WTC11 (cell line): Measurements from ENCODE around the gene TNFRSF6B. TPM values are rescaled to one million over a fixed set of nuclear protein-coding genes. Genes with fewer than 3 reads are reported as not detected.

Source experiments
- ATAC-seq: fragments of 200-7000 bp; cut with Tn5 transposase; 2 replicates; pipeline ENCODE4 v1.10.0; 2021; ENCODE audit warnings: mild to moderate bottlenecking, moderate library complexity
- CTCF ChIA-PET: fragments of 300-600 bp; sonication (Branson Sonifier 250); formaldehyde crosslinking; loops from one replicate; lab custom pipeline; 2021; ENCODE audit warnings: antibody characterized with exemption; lab: Charles Lee
- POLR2A ChIA-PET: fragments of 350-600 bp; sonication (Branson Sonifier 250); formaldehyde crosslinking; loops from one replicate; lab custom pipeline; 2021; ENCODE audit warnings: antibody characterized with exemption; lab: Charles Lee
- DNase-seq: peaks from one replicate; pipeline ENCODE4 v3.0.0; 2021; ENCODE audit warnings: low spot score
- H3K27ac Mint-ChIP-seq: 2 replicates; pipeline ENCODE4 v1.8.0; 2021; ENCODE audit warnings: mixed read lengths
- H3K27me3 Mint-ChIP-seq: 2 replicates; pipeline ENCODE4 v1.8.0; 2021; ENCODE audit warnings: low read depth, mild to moderate bottlenecking, moderate library complexity, mixed read lengths
- H3K36me3 Mint-ChIP-seq: 2 replicates; pipeline ENCODE4 v1.8.0; 2021; ENCODE audit warnings: mixed read lengths
- H3K4me1 Mint-ChIP-seq: 2 replicates; pipeline ENCODE4 v1.8.0; 2022; ENCODE audit warnings: mixed read lengths
- H3K4me3 Mint-ChIP-seq: 2 replicates; pipeline ENCODE4 v1.8.0; 2021; ENCODE audit warnings: mild to moderate bottlenecking, moderate library complexity, mixed read lengths
- H3K9me3 Mint-ChIP-seq: 2 replicates; pipeline ENCODE4 v1.8.0; 2021; ENCODE audit warnings: mixed read lengths
- CREB1 ChIP-seq: sonication (generic); formaldehyde crosslinking; IDR thresholded peaks from 2 replicates; pipeline ENCODE4 v1.8.0; 2023; ENCODE audit warnings: mild to moderate bottlenecking, missing genetic modification reagents
- ETV6 ChIP-seq: sonication (generic); formaldehyde crosslinking; IDR thresholded peaks from 2 replicates; pipeline ENCODE4 v1.8.1; 2022; ENCODE audit warnings: mild to moderate bottlenecking, missing genetic modification reagents
- FOXK1 ChIP-seq: sonication (generic); formaldehyde crosslinking; IDR thresholded peaks from 2 replicates; pipeline ENCODE4 v1.8.0; 2022; ENCODE audit warnings: mild to moderate bottlenecking, moderate library complexity, missing genetic modification reagents
- KAT7 ChIP-seq: sonication (generic); formaldehyde crosslinking; IDR thresholded peaks from 2 replicates; pipeline ENCODE4 v1.8.1; 2023; ENCODE audit warnings: missing genetic modification reagents, mild to moderate bottlenecking, borderline replicate concordance
- MYBL2 ChIP-seq: sonication (generic); formaldehyde crosslinking; IDR thresholded peaks from 2 replicates; pipeline ENCODE4 v1.8.1; 2023; ENCODE audit warnings: mild to moderate bottlenecking, moderate library complexity, missing genetic modification reagents
- NR1H2 ChIP-seq: sonication (generic); formaldehyde crosslinking; IDR thresholded peaks from 2 replicates; pipeline ENCODE4 v1.9.0; 2021; ENCODE audit warnings: mild to moderate bottlenecking, moderate library complexity, missing genetic modification reagents
- NR2C2 ChIP-seq: sonication (generic); formaldehyde crosslinking; IDR thresholded peaks from 2 replicates; pipeline ENCODE4 v1.8.0; 2022; ENCODE audit warnings: mild to moderate bottlenecking, missing genetic modification reagents
- SMAD3 ChIP-seq: sonication (generic); formaldehyde crosslinking; IDR thresholded peaks from 2 replicates; pipeline ENCODE4 v1.8.0; 2022; ENCODE audit warnings: missing genetic modification reagents, mild to moderate bottlenecking, borderline replicate concordance
- total RNA-seq: library from RNA; stranded (reverse); gene quantifications from 3 replicates; pipeline ENCODE4 v1.2.3, GENCODE V29; 2021
- TF ChIP-seq, protein P1 (sequence below): sonication (generic); formaldehyde crosslinking; IDR thresholded peaks from 2 replicates; pipeline ENCODE4 v1.8.1; 2023; ENCODE audit warnings: mild to moderate bottlenecking, moderate library complexity, missing genetic modification reagents
- TF ChIP-seq, protein P2 (sequence below): sonication (generic); formaldehyde crosslinking; IDR thresholded peaks from 2 replicates; pipeline ENCODE4 v1.8.1; 2023; ENCODE audit warnings: mild to moderate bottlenecking, missing genetic modification reagents, borderline replicate concordance
- TF ChIP-seq, protein P3 (sequence below): fragments of 250-450 bp; sonication (Bioruptor Pico); IDR thresholded peaks from 2 replicates; pipeline ENCODE4 v2.1.2; 2022; ENCODE audit warnings: mild to moderate bottlenecking, moderate library complexity
- TF ChIP-seq, protein P4 (sequence below): sonication (generic); formaldehyde crosslinking; IDR thresholded peaks from 2 replicates; pipeline ENCODE4 v1.8.0; 2022; ENCODE audit warnings: mild to moderate bottlenecking, missing genetic modification reagents
- TF ChIP-seq, protein P5 (sequence below): sonication (generic); formaldehyde crosslinking; IDR thresholded peaks from 2 replicates; pipeline ENCODE4 v1.8.0; 2023; ENCODE audit warnings: missing genetic modification reagents, mild to moderate bottlenecking, borderline replicate concordance
- TF ChIP-seq, protein P6 (sequence below): sonication (generic); formaldehyde crosslinking; IDR thresholded peaks from 2 replicates; pipeline ENCODE4 v1.8.0; 2023; ENCODE audit warnings: mild to moderate bottlenecking, missing genetic modification reagents

Gene TNFRSF6B
- total RNA-seq, 1 experiment from 2014 or later: not detected

DNA sequence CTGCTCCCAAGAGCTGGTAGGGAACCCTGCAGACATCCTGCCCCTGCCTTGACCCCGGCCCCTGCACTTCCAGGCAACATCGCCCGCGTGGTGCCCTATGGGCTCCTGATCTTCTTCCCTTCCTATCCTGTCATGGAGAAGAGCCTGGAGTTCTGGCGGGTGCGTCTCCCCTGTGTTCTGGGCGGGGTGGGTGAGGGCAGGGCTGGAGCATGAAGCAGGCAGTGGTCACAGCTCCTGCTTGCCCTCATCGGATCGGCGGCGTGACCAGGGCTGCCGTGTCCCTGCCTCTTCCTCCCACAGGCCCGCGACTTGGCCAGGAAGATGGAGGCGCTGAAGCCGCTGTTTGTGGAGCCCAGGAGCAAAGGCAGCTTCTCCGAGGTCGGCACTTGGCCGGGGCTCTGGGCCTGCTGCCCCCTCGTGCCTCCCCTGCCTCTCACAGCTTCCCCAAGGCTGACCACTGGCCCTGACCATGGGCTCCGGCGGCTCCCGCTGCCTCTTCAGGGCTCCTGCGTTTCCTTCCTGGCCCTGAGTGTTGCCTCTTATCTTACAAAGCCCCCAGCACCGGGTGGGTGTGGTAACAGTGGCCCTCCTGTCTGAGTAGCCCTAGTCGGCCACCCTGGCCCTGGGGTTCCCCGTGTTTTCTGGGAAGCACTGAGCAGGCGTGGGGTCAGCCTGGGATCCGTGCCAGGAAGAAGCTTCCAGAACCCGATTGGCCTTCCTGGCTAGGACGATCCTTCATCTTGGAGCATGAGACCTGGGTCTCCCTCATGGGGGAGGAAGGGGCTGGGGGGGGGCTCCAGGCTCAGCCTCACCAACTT lies 8.0 kb upstream of the TNFRSF6B start:
- Mint-ChIP-seq H3K36me3 (peaks cover 8% of the 10 kb centered on the region), H3K9me3 (no peaks in the 10 kb centered on the region), H3K4me3 (no peak overlapping the region), H3K4me1 (no peaks in the 10 kb centered on the region), H3K27me3 (no peaks in the 10 kb centered on the region), H3K27ac (no peak overlapping the region)
- no peak for ATAC-seq
- POLR2A ChIA-PET: interaction anchor here (0.5 kb wide), 1 partner anchor 826 kb away, joined by 4 read pairs; no protein-coding TSS in a partner anchor
- TF ChIP-seq, protein P1, sequence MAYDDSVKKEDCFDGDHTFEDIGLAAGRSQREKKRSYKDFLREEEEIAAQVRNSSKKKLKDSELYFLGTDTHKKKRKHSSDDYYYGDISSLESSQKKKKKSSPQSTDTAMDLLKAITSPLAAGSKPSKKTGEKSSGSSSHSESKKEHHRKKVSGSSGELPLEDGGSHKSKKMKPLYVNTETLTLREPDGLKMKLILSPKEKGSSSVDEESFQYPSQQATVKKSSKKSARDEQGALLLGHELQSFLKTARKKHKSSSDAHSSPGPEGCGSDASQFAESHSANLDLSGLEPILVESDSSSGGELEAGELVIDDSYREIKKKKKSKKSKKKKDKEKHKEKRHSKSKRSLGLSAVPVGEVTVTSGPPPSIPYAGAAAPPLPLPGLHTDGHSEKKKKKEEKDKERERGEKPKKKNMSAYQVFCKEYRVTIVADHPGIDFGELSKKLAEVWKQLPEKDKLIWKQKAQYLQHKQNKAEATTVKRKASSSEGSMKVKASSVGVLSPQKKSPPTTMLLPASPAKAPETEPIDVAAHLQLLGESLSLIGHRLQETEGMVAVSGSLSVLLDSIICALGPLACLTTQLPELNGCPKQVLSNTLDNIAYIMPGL (CRISPR knock-in tag): no peak
- TF ChIP-seq, protein P2, sequence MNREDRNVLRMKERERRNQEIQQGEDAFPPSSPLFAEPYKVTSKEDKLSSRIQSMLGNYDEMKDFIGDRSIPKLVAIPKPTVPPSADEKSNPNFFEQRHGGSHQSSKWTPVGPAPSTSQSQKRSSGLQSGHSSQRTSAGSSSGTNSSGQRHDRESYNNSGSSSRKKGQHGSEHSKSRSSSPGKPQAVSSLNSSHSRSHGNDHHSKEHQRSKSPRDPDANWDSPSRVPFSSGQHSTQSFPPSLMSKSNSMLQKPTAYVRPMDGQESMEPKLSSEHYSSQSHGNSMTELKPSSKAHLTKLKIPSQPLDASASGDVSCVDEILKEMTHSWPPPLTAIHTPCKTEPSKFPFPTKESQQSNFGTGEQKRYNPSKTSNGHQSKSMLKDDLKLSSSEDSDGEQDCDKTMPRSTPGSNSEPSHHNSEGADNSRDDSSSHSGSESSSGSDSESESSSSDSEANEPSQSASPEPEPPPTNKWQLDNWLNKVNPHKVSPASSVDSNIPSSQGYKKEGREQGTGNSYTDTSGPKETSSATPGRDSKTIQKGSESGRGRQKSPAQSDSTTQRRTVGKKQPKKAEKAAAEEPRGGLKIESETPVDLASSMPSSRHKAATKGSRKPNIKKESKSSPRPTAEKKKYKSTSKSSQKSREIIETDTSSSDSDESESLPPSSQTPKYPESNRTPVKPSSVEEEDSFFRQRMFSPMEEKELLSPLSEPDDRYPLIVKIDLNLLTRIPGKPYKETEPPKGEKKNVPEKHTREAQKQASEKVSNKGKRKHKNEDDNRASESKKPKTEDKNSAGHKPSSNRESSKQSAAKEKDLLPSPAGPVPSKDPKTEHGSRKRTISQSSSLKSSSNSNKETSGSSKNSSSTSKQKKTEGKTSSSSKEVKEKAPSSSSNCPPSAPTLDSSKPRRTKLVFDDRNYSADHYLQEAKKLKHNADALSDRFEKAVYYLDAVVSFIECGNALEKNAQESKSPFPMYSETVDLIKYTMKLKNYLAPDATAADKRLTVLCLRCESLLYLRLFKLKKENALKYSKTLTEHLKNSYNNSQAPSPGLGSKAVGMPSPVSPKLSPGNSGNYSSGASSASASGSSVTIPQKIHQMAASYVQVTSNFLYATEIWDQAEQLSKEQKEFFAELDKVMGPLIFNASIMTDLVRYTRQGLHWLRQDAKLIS (CRISPR knock-in tag): no peak
- TF ChIP-seq, protein P3, sequence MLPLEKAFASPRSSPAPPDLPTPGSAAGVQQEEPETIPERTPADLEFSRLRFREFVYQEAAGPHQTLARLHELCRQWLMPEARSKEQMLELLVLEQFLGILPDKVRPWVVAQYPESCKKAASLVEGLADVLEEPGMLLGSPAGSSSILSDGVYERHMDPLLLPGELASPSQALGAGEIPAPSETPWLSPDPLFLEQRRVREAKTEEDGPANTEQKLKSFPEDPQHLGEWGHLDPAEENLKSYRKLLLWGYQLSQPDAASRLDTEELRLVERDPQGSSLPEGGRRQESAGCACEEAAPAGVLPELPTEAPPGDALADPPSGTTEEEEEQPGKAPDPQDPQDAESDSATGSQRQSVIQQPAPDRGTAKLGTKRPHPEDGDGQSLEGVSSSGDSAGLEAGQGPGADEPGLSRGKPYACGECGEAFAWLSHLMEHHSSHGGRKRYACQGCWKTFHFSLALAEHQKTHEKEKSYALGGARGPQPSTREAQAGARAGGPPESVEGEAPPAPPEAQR: no peak
- TF ChIP-seq FOXK1: no peak
- TF ChIP-seq SMAD3: no peak
- TF ChIP-seq KAT7: no peak
- TF ChIP-seq, protein P4, sequence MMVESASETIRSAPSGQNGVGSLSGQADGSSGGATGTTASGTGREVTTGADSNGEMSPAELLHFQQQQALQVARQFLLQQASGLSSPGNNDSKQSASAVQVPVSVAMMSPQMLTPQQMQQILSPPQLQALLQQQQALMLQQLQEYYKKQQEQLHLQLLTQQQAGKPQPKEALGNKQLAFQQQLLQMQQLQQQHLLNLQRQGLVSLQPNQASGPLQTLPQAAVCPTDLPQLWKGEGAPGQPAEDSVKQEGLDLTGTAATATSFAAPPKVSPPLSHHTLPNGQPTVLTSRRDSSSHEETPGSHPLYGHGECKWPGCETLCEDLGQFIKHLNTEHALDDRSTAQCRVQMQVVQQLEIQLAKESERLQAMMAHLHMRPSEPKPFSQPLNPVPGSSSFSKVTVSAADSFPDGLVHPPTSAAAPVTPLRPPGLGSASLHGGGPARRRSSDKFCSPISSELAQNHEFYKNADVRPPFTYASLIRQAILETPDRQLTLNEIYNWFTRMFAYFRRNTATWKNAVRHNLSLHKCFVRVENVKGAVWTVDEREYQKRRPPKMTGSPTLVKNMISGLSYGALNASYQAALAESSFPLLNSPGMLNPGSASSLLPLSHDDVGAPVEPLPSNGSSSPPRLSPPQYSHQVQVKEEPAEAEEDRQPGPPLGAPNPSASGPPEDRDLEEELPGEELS (CRISPR knock-in tag): no peak
- no peak for TF ChIP-seq CREB1 (CRISPR knock-in tag)
- TF ChIP-seq NR2C2 (CRISPR knock-in tag): no peak
- TF ChIP-seq ETV6 (CRISPR knock-in tag): no peak
- TF ChIP-seq, protein P5, sequence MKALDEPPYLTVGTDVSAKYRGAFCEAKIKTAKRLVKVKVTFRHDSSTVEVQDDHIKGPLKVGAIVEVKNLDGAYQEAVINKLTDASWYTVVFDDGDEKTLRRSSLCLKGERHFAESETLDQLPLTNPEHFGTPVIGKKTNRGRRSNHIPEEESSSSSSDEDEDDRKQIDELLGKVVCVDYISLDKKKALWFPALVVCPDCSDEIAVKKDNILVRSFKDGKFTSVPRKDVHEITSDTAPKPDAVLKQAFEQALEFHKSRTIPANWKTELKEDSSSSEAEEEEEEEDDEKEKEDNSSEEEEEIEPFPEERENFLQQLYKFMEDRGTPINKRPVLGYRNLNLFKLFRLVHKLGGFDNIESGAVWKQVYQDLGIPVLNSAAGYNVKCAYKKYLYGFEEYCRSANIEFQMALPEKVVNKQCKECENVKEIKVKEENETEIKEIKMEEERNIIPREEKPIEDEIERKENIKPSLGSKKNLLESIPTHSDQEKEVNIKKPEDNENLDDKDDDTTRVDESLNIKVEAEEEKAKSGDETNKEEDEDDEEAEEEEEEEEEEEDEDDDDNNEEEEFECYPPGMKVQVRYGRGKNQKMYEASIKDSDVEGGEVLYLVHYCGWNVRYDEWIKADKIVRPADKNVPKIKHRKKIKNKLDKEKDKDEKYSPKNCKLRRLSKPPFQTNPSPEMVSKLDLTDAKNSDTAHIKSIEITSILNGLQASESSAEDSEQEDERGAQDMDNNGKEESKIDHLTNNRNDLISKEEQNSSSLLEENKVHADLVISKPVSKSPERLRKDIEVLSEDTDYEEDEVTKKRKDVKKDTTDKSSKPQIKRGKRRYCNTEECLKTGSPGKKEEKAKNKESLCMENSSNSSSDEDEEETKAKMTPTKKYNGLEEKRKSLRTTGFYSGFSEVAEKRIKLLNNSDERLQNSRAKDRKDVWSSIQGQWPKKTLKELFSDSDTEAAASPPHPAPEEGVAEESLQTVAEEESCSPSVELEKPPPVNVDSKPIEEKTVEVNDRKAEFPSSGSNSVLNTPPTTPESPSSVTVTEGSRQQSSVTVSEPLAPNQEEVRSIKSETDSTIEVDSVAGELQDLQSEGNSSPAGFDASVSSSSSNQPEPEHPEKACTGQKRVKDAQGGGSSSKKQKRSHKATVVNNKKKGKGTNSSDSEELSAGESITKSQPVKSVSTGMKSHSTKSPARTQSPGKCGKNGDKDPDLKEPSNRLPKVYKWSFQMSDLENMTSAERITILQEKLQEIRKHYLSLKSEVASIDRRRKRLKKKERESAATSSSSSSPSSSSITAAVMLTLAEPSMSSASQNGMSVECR (CRISPR knock-in tag): no peak
- TF ChIP-seq, protein P6, sequence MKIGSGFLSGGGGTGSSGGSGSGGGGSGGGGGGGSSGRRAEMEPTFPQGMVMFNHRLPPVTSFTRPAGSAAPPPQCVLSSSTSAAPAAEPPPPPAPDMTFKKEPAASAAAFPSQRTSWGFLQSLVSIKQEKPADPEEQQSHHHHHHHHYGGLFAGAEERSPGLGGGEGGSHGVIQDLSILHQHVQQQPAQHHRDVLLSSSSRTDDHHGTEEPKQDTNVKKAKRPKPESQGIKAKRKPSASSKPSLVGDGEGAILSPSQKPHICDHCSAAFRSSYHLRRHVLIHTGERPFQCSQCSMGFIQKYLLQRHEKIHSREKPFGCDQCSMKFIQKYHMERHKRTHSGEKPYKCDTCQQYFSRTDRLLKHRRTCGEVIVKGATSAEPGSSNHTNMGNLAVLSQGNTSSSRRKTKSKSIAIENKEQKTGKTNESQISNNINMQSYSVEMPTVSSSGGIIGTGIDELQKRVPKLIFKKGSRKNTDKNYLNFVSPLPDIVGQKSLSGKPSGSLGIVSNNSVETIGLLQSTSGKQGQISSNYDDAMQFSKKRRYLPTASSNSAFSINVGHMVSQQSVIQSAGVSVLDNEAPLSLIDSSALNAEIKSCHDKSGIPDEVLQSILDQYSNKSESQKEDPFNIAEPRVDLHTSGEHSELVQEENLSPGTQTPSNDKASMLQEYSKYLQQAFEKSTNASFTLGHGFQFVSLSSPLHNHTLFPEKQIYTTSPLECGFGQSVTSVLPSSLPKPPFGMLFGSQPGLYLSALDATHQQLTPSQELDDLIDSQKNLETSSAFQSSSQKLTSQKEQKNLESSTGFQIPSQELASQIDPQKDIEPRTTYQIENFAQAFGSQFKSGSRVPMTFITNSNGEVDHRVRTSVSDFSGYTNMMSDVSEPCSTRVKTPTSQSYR (CRISPR knock-in tag): no peak
- no peak for TF ChIP-seq NR1H2
- TF ChIP-seq MYBL2: no peak
- DNase-seq: no peak
- CTCF ChIA-PET: no interaction called here
